Measurements from ENCODE around the gene ZNF592. TPM values are rescaled to one million over a fixed set of nuclear protein-coding genes. Genes with fewer than 3 reads are reported as not detected.

ZNF592 gene
- total and polyA plus RNA-seq, 2 donors (not counting 3 experiments of a cell fraction or from before 2014, with no cell fraction given): 12.3 to 21.1 TPM

DNA sequence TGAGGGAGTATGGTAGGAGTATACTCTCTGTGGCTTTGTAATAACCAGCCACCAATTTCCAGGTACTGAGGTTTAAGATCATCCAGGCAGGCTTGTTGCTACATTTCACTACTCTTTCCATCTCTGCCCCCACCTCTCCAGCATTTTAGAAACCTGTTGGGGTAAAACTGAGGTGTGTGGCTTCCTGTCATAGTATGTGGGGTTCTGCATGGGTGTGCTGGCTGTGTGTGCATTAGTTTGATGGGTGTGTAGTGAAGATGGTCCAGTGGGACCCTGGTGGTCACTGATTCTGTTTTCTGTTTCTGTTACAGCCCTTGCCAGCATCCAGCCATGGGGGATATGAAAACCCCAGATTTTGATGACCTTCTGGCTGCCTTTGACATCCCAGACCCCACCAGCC lies 34.0 kb downstream of the ZNF592 start:
- Histone ChIP-seq H3K9me1 (replicated peaks; ENCODE audit: control insufficient read depth, extremely low read depth, insufficient read depth, low read length) (no peaks in the 10 kb centered on the region), H2AFZ (ENCODE audit: low read depth, low read length) (no peak overlapping the region), H4K20me1 (replicated peaks; ENCODE audit: control insufficient read depth, extremely low read depth, insufficient read depth, low read length) (no peaks in the 10 kb centered on the region), H3K36me3 (ENCODE audit: control insufficient read depth in 2 of 2, extremely low read depth in 1 of 2, insufficient read depth in 2 of 2, low read length in 2 of 2) (peaks cover 18 to 26% of the 10 kb centered on the region in 2 experiments), H3K4me3 (replicated peaks in 1 of 3; ENCODE audit: insufficient read depth in 1 of 3, low read depth in 1 of 3, low read length in 3 of 3) (no peak overlapping the region), H3K27me3 (ENCODE audit: control insufficient read depth in 2 of 2, insufficient read depth in 2 of 2, low read length in 2 of 2) (no peaks in the 10 kb centered on the region), H3K4me2 (ENCODE audit: insufficient read depth, low read length) (no peak overlapping the region), H3K9ac (replicated peaks; ENCODE audit: extremely low read depth, insufficient read depth, low read length) (no peak overlapping the region), H3K79me2 (ENCODE audit: control insufficient read depth, insufficient read depth, low read length) (peaks cover 26% of the 10 kb centered on the region), H3K4me1 (ENCODE audit: control insufficient read depth, extremely low read depth, insufficient read depth, low read length) (no peaks in the 10 kb centered on the region), H3K9me3 (replicated peaks; ENCODE audit: control insufficient read depth, insufficient read depth, low read length) (no peaks in the 10 kb centered on the region), H3K27ac (ENCODE audit: insufficient read depth, low read depth, low read length) (no peak overlapping the region)
- DNase-seq (ENCODE audit: low read depth, low spot score) (no peak), FAIRE-seq (no peak)
- intact Hi-C loops (cut with micrococcal nuclease): no loop called here
- POLR2A ChIA-PET: no interaction called here
- no TSS peak for BruUV-seq (replicated peaks)
- CTCF ChIA-PET: no interaction called here
- dilution Hi-C loops (cut with MboI; ENCODE audit: extremely low pct_ligation_motif_present, low sequenced_read_pairs): no loop called here
- TF ChIP-seq, protein P1, sequence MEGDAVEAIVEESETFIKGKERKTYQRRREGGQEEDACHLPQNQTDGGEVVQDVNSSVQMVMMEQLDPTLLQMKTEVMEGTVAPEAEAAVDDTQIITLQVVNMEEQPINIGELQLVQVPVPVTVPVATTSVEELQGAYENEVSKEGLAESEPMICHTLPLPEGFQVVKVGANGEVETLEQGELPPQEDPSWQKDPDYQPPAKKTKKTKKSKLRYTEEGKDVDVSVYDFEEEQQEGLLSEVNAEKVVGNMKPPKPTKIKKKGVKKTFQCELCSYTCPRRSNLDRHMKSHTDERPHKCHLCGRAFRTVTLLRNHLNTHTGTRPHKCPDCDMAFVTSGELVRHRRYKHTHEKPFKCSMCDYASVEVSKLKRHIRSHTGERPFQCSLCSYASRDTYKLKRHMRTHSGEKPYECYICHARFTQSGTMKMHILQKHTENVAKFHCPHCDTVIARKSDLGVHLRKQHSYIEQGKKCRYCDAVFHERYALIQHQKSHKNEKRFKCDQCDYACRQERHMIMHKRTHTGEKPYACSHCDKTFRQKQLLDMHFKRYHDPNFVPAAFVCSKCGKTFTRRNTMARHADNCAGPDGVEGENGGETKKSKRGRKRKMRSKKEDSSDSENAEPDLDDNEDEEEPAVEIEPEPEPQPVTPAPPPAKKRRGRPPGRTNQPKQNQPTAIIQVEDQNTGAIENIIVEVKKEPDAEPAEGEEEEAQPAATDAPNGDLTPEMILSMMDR (IDR thresholded peaks at IDR 0.05; ENCODE audit: extremely low read depth in 1 of 2, insufficient read depth in 1 of 2, low read depth in 1 of 2, low read length in 2 of 2): no peak
- TF ChIP-seq MAX (IDR thresholded peaks at IDR 0.05; ENCODE audit: insufficient read depth, insufficient read length): no peak
- TF ChIP-seq GATA2 (IDR thresholded peaks at IDR 0.05; ENCODE audit: insufficient read depth, insufficient read length, low read depth, low read length): no peak
- TF ChIP-seq POLR2AphosphoS5 (IDR thresholded peaks at IDR 0.05; ENCODE audit: insufficient read depth, low read depth, low read length): no peak
- TF ChIP-seq POLR2A (IDR thresholded peaks at IDR 0.05; ENCODE audit: low read depth, low read length): no peak
